Heart left ventricle (tissue), 13 donors: ENCODE measurements around the gene ZC3H7A.

ENCODE experiments used
- POLR2A ChIP-seq, 2 donors: fragments of 450-650 bp; IDR thresholded peaks; one replicate each; pipeline ENCODE4 v1.6.1; 2017; ENCODE audit warnings: antibody characterized with exemption in 2 of 2, mild to moderate bottlenecking in 2 of 2, moderate library complexity in 2 of 2
- TF ChIP-seq, protein P1 (sequence below), 12 donors: fragments of 200-600 bp; sonication (generic) in 4 of 12; IDR thresholded peaks; one replicate each; pipeline versions ENCODE4 v1.5.0 to v1.8.0; 2018 to 2022; ENCODE audit warnings: antibody characterized with exemption in 12 of 12, mild to moderate bottlenecking in 5 of 12
- donor health status: ischemic (EF 13 %, LVEDD 7.1; RV severe dilation, severe dysfunction).
- donor health status: DM: no; HTN: yes; CAD: no.
- donor health status: DM: no; HTN: no; CAD: no.
- donor health status: ischemic (EF 25% LVEDD 6.9; RV normal size, moderate dysfunction).
- donor health status: ischemic (EF 25% LVEDD 5.7; RV mildly dilated, moderate dysfunction).
- donor health status: ischemic (EF 35%, LVEDD 5.7; RV mildly dilated, moderate dysfunction).
- donor health status: nonischemic (EF 11% LVEDD 7.7; RV severe dilation, severe dysfunction).
- donor health status: DM: yes; HTN: yes; CAD: no.
- donor health status: PGD.
- donor health status: ischemic (EF 29% LVEDD 5.4; RV normal size, mild dysfunction).
- donor health status: nonischemic (EF 23%, LVEDD 6.1; RV moderate dilation, normal function).

DNA sequence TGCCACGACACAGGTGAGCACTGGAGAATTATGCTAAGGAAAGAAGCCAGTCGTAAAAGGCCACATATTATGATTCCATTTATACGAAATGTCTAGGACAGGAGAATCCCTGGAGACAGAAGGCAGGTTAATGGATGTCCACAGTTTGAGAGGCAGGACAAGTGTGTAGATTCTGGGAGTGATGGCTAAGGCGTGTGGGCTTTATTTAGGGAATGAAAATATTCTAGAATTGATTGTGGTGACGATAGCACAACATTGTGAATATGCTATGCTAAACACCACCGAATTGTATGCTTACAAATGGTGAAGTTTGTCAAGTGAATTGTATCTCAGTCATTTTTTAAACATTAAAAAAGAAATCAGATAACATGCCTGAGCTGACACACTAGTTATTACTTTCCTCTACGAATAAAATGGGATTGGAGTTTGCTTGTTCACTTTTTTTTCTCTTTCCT, 49.1 kb downstream of the ZC3H7A start:
- TF ChIP-seq, protein P1, sequence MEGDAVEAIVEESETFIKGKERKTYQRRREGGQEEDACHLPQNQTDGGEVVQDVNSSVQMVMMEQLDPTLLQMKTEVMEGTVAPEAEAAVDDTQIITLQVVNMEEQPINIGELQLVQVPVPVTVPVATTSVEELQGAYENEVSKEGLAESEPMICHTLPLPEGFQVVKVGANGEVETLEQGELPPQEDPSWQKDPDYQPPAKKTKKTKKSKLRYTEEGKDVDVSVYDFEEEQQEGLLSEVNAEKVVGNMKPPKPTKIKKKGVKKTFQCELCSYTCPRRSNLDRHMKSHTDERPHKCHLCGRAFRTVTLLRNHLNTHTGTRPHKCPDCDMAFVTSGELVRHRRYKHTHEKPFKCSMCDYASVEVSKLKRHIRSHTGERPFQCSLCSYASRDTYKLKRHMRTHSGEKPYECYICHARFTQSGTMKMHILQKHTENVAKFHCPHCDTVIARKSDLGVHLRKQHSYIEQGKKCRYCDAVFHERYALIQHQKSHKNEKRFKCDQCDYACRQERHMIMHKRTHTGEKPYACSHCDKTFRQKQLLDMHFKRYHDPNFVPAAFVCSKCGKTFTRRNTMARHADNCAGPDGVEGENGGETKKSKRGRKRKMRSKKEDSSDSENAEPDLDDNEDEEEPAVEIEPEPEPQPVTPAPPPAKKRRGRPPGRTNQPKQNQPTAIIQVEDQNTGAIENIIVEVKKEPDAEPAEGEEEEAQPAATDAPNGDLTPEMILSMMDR (IDR thresholded peaks at IDR 0.05), result no peak
- no peak for TF ChIP-seq POLR2A (IDR thresholded peaks at IDR 0.05)
